RCC 7860 (cell line): ENCODE results near the gene LPCAT1.

ENCODE experiments used
- DNase-seq: peaks from one replicate; pipeline ENCODE4 v3.0.0-alpha.2; 2015; ENCODE audit warnings: low spot score
- FAIRE-seq: peaks from 2 replicates; lab custom pipeline; 2012; peaks lifted over from hg19 to GRCh38; lab: Jason Lieb, UNC

Gene LPCAT1

GRCh38 chr5:1555011-1555807 is 31.4 kb upstream of the LPCAT1 start:
- DNase-seq = peak; percentile 100
- FAIRE-seq = peak; percentile 100

DNA sequence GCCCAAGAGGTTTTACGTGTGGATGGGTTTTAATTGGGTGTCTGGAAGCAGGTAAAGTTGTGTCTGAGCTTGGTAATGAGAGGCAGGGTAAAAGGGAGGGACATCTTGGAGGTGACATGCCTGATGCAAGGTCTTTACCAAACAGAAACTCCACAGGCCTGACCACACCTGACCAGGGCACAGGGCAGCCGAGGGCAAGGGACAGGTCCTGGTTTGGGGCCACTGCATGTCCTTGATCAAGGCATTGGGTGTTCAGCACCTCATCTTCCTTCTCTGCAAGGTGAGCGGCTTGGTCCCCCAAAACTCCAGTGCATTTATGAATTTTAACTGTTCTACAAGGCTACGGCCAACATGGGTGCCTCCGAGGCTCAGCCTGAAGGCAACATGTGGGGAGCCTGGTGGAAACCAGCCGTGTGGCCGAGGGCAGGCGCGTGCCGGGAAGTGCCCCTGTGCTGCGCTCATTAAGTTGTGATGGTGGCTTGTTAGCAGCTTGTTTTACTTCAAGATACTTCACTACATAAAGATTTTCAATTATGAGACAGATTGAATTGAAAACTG is 30.7 kb upstream of the LPCAT1 start:
- FAIRE-seq (no peak), DNase-seq (no peak)

- DNase-seq (no peak), FAIRE-seq (no peak)
Observed at GRCh38 chr5:1553539-1554409, 30.0 kb upstream of the LPCAT1 start.

GRCh38 chr5:1552521-1553255 is 28.9 kb upstream of the LPCAT1 start:
- FAIRE-seq (no peak), DNase-seq (no peak)

GRCh38 chr5:1551426-1552301 is 27.9 kb upstream of the LPCAT1 start:
- FAIRE-seq (no peak), DNase-seq (no peak)

- no peak for FAIRE-seq
- no peak for DNase-seq
Observed at GRCh38 chr5:1550287-1551076, 26.7 kb upstream of the LPCAT1 start.

DNA sequence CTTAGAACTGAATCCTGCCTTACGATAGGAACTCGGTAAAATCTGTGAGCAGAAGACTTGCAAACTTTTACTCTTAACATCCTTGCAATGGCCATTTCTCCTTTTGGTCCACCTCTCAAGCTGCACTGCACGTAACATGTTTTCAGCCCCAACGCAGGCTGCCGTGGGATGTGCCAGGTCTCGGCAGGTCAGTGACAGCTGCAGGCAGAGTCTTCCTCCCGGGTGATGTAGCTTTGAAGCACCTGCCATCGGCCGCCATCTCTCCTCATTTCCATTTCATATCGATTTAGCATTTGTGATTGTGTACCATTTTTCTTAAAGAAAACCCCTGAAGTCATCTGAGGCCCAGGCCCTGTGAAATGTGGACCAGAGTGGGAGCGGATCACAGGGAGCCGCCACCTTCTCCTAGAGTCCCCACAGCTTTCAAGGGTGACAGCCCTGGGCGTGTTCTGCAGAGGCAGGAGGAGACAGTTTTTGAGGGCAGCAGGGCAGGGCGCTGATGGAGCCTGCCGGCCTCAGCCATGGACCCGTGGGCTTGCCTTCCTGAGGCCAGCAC is 25.8 kb upstream of the LPCAT1 start:
- no peak for DNase-seq
- FAIRE-seq = no peak

DNA sequence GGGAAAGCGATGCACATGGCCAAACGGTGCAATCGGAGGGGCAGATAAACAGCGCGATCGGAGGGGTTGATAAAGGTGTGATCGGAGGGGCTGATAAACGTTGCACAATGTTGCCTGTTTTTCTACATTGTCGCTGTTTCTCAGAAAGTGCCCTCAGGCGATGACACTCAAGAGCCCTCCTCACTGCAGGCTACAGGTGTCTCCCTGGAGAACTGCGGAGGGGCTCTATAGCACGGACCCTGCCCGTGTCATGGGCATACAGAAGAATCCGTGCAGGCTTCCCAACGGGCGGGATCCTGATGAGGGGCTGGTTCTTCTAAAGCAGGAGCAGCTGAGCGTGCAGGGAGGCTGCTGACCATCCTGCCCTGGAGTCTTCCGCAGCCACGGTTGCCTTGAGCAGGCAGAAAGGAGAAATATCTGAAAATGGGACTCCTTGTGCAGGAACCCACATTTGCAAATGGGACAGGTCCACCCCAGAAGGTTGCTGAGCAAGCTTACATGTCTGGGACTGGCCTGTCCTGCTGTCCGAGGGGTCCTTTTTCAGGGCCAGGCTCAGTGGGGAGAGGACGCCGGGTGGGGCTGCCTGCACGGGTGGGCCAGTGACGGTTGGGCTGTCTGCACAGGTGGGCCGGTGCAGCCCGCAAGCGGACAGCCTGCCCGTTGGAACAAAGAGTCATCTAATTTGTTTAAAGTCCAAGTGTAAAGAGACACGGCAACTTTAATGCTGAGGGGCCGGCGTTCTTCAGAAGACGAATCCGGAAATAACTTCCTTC is 25.1 kb upstream of the LPCAT1 start:
- DNase-seq = no peak

GRCh38 chr5:1547655-1548054 is 23.9 kb upstream of the LPCAT1 start:
- DNase-seq (no peak), FAIRE-seq (no peak)

More for the DNA sequence above, 25.1 kb upstream of the LPCAT1 start:
- no peak for FAIRE-seq

DNA sequence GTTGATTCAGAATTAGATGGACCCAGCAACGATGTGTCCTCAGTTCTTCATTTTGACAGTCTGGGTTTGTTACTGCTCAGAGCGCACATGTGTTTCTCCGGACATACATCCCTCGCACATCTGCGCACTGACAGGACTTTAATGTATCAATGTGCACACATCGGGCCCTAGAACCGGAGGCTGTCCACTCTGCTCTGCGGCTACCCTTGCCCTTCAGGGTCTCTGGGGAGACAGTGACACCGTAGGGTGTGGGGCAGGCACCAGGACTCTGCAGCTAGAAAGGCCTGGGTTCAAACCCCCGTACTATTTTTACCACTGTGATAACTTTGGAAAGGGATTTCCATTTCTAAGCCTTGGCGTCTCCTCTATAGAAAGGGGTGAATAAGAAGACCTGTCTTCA is 23.5 kb upstream of the LPCAT1 start:
- FAIRE-seq (no peak), DNase-seq (no peak)

DNA sequence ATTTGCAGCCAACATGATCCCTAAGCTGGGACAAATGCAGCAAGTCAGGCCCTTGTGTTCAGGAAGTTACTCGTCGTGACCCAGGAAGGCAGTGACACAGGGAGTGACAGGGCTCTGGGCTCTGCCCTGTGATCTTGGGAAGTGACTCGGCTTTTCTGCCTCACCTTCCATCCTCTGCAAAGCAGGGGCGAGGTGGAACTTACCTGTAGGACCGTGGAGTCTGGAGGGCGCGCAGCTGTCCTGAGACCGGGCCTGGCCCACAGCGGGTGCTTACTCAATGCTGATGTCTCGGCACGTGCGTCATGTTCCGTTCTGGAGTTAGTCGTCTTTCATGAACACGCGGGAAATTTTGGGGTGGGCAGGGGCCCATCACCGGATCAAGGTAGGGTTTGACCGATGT is 22.8 kb upstream of the LPCAT1 start:
- FAIRE-seq (no peak), DNase-seq (no peak)

DNA sequence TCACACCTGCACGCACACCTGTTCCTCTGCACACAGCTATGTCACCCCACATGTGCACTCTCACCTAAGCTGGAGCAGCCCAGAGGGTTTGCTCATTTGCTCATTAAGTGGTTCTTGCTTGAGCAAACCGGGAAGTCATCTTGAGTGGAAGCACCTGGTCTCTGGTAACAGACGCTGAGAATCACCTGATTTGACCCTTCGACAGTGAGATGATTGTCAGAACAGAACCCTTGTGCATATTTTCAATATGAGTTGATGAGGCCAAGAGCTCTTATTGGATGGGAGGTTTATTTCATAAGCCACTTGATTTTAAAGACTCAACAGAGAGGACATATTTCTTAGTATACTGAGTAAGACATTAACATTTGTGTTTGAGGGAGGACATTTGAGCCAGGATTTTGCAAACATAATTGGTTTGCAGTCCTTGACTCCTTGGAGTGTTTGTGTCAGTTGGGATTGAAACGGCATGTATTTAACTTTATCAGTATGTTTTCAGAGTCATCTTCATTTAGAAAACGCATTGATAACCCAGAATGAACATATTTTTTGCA is 22.1 kb upstream of the LPCAT1 start:
- no peak for FAIRE-seq

DNA sequence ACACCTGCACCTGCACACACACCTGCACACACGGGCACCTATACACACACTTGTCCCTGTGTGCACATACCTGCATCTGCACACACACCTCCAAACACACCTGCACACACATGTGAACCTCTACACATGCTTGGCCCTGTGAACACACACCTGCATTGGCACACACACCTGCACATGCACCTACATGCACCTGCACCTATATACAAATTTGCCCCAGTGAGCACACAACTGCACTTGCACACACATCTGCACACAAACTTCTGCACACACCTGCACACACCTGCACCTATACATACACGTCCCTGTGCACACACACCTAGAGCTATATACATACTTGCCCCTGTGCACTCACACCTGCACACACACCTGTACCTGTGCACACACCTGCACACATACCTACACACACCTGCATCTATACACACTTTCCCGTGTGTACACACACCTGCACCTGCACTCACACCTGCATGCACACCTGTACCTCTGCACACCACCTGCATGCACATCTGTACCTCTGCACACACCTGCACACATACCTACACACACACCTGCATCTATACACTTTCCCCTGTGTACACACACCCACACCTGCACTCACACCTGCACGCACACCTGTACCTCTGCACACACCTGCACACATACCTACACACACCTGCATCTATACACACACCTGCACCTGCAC is 21.5 kb upstream of the LPCAT1 start:
- DNase-seq = no peak
- FAIRE-seq = no peak

More for the DNA sequence above, 22.1 kb upstream of the LPCAT1 start:
- no peak for DNase-seq

DNA sequence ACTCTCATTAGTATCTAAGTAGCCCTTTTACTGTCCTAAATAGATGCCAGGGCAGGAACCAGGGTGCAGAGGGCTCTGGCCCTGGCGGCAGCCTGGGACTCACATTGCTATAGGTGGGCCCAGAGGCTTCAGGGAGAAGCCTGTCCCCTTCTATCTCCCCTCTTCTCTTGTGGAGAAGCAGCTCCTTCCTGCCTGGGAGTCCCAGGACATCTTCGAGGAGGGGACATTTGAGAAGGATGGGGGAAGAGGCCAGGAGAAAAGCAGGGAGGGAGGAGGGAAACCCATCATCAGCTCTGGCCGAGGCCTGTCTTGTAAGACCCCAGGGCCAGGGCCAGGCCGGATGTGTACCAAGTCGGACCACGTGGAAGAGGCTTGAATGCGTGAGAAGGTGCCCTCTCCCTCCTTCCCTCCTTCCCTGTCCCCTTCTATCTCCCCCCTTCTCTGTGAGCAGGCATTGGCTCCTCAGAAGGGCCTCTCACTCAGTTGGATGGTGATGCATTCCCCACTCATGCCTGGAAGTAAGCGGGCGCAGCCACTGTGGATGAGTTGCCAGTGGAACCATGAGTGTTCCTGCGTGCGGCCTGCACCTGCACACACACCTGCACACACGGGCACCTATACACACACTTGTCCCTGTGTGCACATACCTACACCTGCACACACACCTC is 20.7 kb upstream of the LPCAT1 start:
- FAIRE-seq (no peak), DNase-seq (no peak)

- FAIRE-seq (no peak), DNase-seq (no peak)
Observed at GRCh38 chr5:1543398-1544293, 19.9 kb upstream of the LPCAT1 start.

DNA sequence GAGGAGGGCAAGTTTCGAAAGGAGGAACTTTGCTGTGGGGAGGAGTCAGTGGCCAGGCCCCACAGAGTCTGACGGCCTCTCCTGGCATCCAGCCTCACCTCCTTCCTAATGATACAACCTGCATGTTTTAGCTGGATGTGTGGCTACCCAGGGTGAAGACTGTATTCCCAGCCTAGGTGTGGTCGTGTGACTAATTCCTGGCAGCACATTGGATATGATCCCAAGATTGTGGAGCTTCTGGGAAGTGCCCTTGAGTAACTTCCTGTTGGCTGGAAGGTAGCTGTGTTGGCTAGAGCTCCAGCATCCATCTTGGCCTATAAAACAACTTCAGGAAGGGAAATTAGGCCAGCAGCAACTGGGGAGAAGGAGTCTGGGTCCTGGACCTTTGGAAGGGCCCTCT is 19.0 kb upstream of the LPCAT1 start:
- FAIRE-seq (peak; percentile 95), DNase-seq (peak; percentile 88)
